IMR-90 (cell line): Measurements from ENCODE around the gene ROGDI. TPM values are rescaled to one million over a fixed set of nuclear protein-coding genes. Genes with fewer than 3 reads are reported as not detected.

Experiments used
- ATAC-seq: fragments of 200-7000 bp; cut with Tn5 transposase; 2 replicates; pipeline ENCODE4 v1.9.1; 2020; ENCODE audit warnings: low read depth, mild to moderate bottlenecking, moderate library complexity
- BruUV-seq: library from RNA; stranded (reverse); fragments of 400-500 nt; replicated peaks from 2 replicates; lab custom pipeline; 2021; lab: Mats Ljungman, UMichigan
- CTCF ChIA-PET: fragments of 300-600 bp; formaldehyde crosslinking; extraction: SDS; loops from one replicate; lab custom pipeline; 2021; ENCODE audit warnings: antibody characterized with exemption; lab: Yijun Ruan, JAX
- POLR2A ChIA-PET: fragments of 300-600 bp; sonication (Branson Sonifier 250); formaldehyde crosslinking; loops from one replicate; lab custom pipeline; 2022; ENCODE audit warnings: antibody characterized with exemption; ENCODE audit not compliant: unreplicated experiment; lab: Charles Lee
- DNase-seq: peaks from one replicate; pipeline ENCODE4 v3.0.0; 2013
- H2AFZ ChIP-seq: replicated peaks from 2 replicates; pipeline ENCODE3; 2013; ENCODE audit warnings: low read length, mild to moderate bottlenecking; ENCODE audit not compliant: poor library complexity
- H2AK5ac ChIP-seq: 2 replicates; pipeline ENCODE4 v1.6.1; 2013; ENCODE audit warnings: low read depth, low read length, inconsistent platforms
- H2AK9ac ChIP-seq: replicated peaks from 2 replicates; pipeline ENCODE3; 2013; ENCODE audit warnings: mild to moderate bottlenecking, low read depth, low read length, moderate library complexity; ENCODE audit not compliant: poor library complexity
- H2BK120ac ChIP-seq: 2 replicates; pipeline ENCODE4 v1.6.1; 2013; ENCODE audit warnings: low read depth, low read length, inconsistent platforms
- H2BK15ac ChIP-seq: 3 replicates; pipeline ENCODE4 v1.6.1; 2013; ENCODE audit warnings: low read depth, low read length, inconsistent platforms
- H2BK20ac ChIP-seq: 2 replicates; pipeline ENCODE4 v1.6.1; 2013; ENCODE audit warnings: low read depth, mild to moderate bottlenecking, inconsistent platforms, low read length, moderate library complexity
- H2BK5ac ChIP-seq: 2 replicates; pipeline ENCODE4 v1.6.1; 2013; ENCODE audit warnings: mild to moderate bottlenecking, low read depth, low read length, inconsistent platforms; ENCODE audit not compliant: poor library complexity, severe bottlenecking
- H3K14ac ChIP-seq: replicated peaks from 2 replicates; pipeline ENCODE4 v1.6.1; 2013; ENCODE audit warnings: low read depth, low read length, inconsistent platforms
- H3K18ac ChIP-seq: 2 replicates; pipeline ENCODE4 v1.6.1; 2013; ENCODE audit warnings: low read depth, low read length, control low read depth
- H3K23ac ChIP-seq: 2 replicates; pipeline ENCODE4 v1.6.1; 2013; ENCODE audit warnings: low read depth, low read length, inconsistent platforms
- H3K27ac ChIP-seq: 2 replicates; pipeline ENCODE4 v1.5.1; 2013; ENCODE audit warnings: mild to moderate bottlenecking, control low read depth, low read length; ENCODE audit not compliant: insufficient read depth
- H3K27me3 ChIP-seq: 2 replicates; pipeline ENCODE4 v1.6.1; 2013; ENCODE audit warnings: low read length; ENCODE audit not compliant: control insufficient read depth, insufficient read depth
- H3K36me3 ChIP-seq: 2 replicates; pipeline ENCODE4 v1.6.1; 2013; ENCODE audit warnings: low read length, mixed read lengths; ENCODE audit not compliant: control insufficient read depth, insufficient read depth
- H3K4ac ChIP-seq: 2 replicates; pipeline ENCODE4 v1.6.1; 2013; ENCODE audit warnings: low read depth, low read length, inconsistent platforms
- H3K4me1 ChIP-seq: 2 replicates; pipeline ENCODE4 v1.6.1; 2013; ENCODE audit warnings: low read length, mixed read lengths; ENCODE audit not compliant: control insufficient read depth, insufficient read depth
- H3K4me2 ChIP-seq: 2 replicates; pipeline ENCODE4 v1.6.1; 2013; ENCODE audit warnings: low read depth, mild to moderate bottlenecking, control low read depth, low read length, moderate library complexity
- H3K4me3 ChIP-seq: 2 replicates; pipeline ENCODE4 v1.5.1; 2013; ENCODE audit warnings: low read depth, mild to moderate bottlenecking, control low read depth, low read length, moderate library complexity; ENCODE audit not compliant: insufficient read depth
- H3K56ac ChIP-seq: 2 replicates; pipeline ENCODE4 v1.6.1; 2013; ENCODE audit warnings: low read length, inconsistent platforms; ENCODE audit not compliant: insufficient read depth; ENCODE audit errors: extremely low read depth
- H3K79me1 ChIP-seq, 2 experiments: 2 replicates each; pipeline ENCODE4 v1.6.1; 2013; ENCODE audit warnings: low read length in 2 of 2, inconsistent platforms in 1 of 2, low read depth in 1 of 2
- H3K9ac ChIP-seq: 2 replicates; pipeline ENCODE4 v1.6.1; 2013; ENCODE audit warnings: low read depth, low read length, control low read depth
- H3K9me1 ChIP-seq: 2 replicates; pipeline ENCODE4 v1.6.1; 2013; ENCODE audit warnings: low read length, inconsistent platforms; ENCODE audit not compliant: insufficient read depth
- H3K9me3 ChIP-seq: 2 replicates; pipeline ENCODE4 v1.6.1; 2013; ENCODE audit warnings: low read length; ENCODE audit not compliant: control insufficient read depth, insufficient read depth
- H4K20me1 ChIP-seq: 2 replicates; pipeline ENCODE4 v1.6.1; 2013; ENCODE audit warnings: low read length, inconsistent platforms; ENCODE audit not compliant: insufficient read depth
- H4K5ac ChIP-seq: 2 replicates; pipeline ENCODE4 v1.6.1; 2013; ENCODE audit warnings: mild to moderate bottlenecking, low read depth, low read length, control low read depth
- H4K8ac ChIP-seq, 2 experiments: 2 replicates each; pipeline ENCODE4 v1.6.1; 2013; ENCODE audit warnings: low read depth in 2 of 2, low read length in 2 of 2, control low read depth in 1 of 2, inconsistent platforms in 1 of 2
- H4K91ac ChIP-seq: 2 replicates; pipeline ENCODE4 v1.6.1; 2013; ENCODE audit warnings: low read depth, low read length, inconsistent platforms; ENCODE audit not compliant: insufficient read depth
- BHLHE40 ChIP-seq: fragments of 150-350 bp; IDR thresholded peaks from 2 replicates; pipeline ENCODE4 v1.6.1; 2016; ENCODE audit warnings: mild to moderate bottlenecking, low read depth, low read length
- CEBPB ChIP-seq: IDR thresholded peaks from 2 replicates; pipeline ENCODE4 v1.6.1; 2012; ENCODE audit warnings: low read depth, low read length, improper control_type of control experiment
- CHD1 ChIP-seq: IDR thresholded peaks from 2 replicates; pipeline ENCODE4 v1.6.1; 2012; ENCODE audit warnings: low read depth, low read length, improper control_type of control experiment
- CTCF ChIP-seq: conservative IDR thresholded peaks from 2 replicates; pipeline ENCODE4 v1.5.1; 2012; ENCODE audit warnings: mild to moderate bottlenecking, low read depth, low read length, improper control_type of control experiment
- ELK1 ChIP-seq: fragments of 150-350 bp; IDR thresholded peaks from 2 replicates; pipeline ENCODE4 v1.6.1; 2016; ENCODE audit warnings: low read depth, mild to moderate bottlenecking, low read length, moderate library complexity, borderline replicate concordance
- FOS ChIP-seq: fragments of 150-350 bp; IDR thresholded peaks from 2 replicates; pipeline ENCODE4 v1.6.1; 2016; ENCODE audit warnings: low read depth, low read length
- MAFK ChIP-seq: IDR thresholded peaks from 2 replicates; pipeline ENCODE4 v1.6.1; 2012; ENCODE audit warnings: low read depth, low read length, improper control_type of control experiment
- MAZ ChIP-seq: IDR thresholded peaks from 2 replicates; pipeline ENCODE4 v1.6.1; 2012; ENCODE audit warnings: low read depth, mild to moderate bottlenecking, low read length, improper control_type of control experiment, moderate library complexity, borderline replicate concordance
- MXI1 ChIP-seq: IDR thresholded peaks from 2 replicates; pipeline ENCODE4 v1.6.1; 2012; ENCODE audit warnings: low read depth, mild to moderate bottlenecking, low read length, moderate library complexity, borderline replicate concordance
- NFE2L2 ChIP-seq: fragments of 150-350 bp; IDR thresholded peaks from 2 replicates; pipeline ENCODE4 v1.6.1; 2016; ENCODE audit warnings: low read depth, mild to moderate bottlenecking, low read length
- POLR2A ChIP-seq: IDR thresholded peaks from 2 replicates; pipeline ENCODE4 v1.6.1; 2012; ENCODE audit warnings: mild to moderate bottlenecking, low read depth, low read length
- RAD21 ChIP-seq: IDR thresholded peaks from 2 replicates; pipeline ENCODE4 v1.6.1; 2012; ENCODE audit warnings: low read length, improper control_type of control experiment
- RCOR1 ChIP-seq: IDR thresholded peaks from 2 replicates; pipeline ENCODE4 v1.6.1; 2012; ENCODE audit warnings: mild to moderate bottlenecking, low read length, improper control_type of control experiment; ENCODE audit not compliant: insufficient replicate concordance
- RFX5 ChIP-seq: IDR thresholded peaks from 2 replicates; pipeline ENCODE4 v1.8.0; 2012; ENCODE audit warnings: low read depth, mild to moderate bottlenecking, low read length, moderate library complexity
- SMC3 ChIP-seq: fragments of 150-350 bp; IDR thresholded peaks from 2 replicates; pipeline ENCODE4 v1.6.1; 2016; ENCODE audit warnings: low read depth, mild to moderate bottlenecking, antibody characterized with exemption, low read length, moderate library complexity
- USF2 ChIP-seq: fragments of 150-350 bp; IDR thresholded peaks from 2 replicates; pipeline ENCODE4 v1.6.1; 2017; ENCODE audit warnings: mild to moderate bottlenecking, antibody characterized with exemption, low read length, low read depth
- WGBS, 2 experiments: methylation state at CpG; one replicate each; pipeline versions ENCODE4 v1.1.5 to v1.1.7; 2013; ENCODE audit warnings: missing lambda C conversion rate in 2 of 2; ENCODE audit not compliant: insufficient read length in 1 of 2; ENCODE audit errors: extremely low coverage in 2 of 2; 5-methylcytosine and 5-hydroxymethylcytosine counted together
- dilution Hi-C: fragments of 300-500 bp; cut with HindIII; formaldehyde crosslinking; loops from one replicate; pipeline ENCODE4 v1.14.3; 2018; ENCODE audit warnings: low sequenced_read_pairs; ENCODE audit not compliant: unreplicated experiment
- in situ Hi-C: fragments of 300-500 bp; cut with MboI; formaldehyde crosslinking; loops from 3 replicates; pipeline ENCODE4 v1.14.3; 2019; ENCODE audit warnings: low sequenced_read_pairs, inconsistent platforms, mixed read lengths
- intact Hi-C: fragments of 100-400 bp; cut with micrococcal nuclease; formaldehyde crosslinking; loops from 2 replicates; pipeline ENCODE4 v1.10.0; 2022
- polyA plus RNA-seq, 3 experiments: library from polyadenylated mRNA; depleted of rRNA; stranded (reverse); fragments of >200 nt; gene quantifications; 2 replicates each; pipeline ENCODE4 v1.2.3, GENCODE V29; 2012; ENCODE audit warnings: low replicate concordance in 1 of 3
- total RNA-seq: library from RNA; depleted of rRNA; stranded (reverse); fragments of >200 nt; gene quantifications from 2 replicates; pipeline ENCODE4 v1.2.3, GENCODE V29; 2012

The ROGDI gene
- total and polyA plus RNA-seq, 2 of the 4 experiments (the other 2 are of a cell fraction) = 13.6 to 27.1 TPM

GRCh38 chr16:4747906-4748681 is 54.3 kb downstream of the ROGDI start:
- no peak overlapping the region for H2BK15ac ChIP-seq
- 0 out of 4 replicates have a peak, but pooled peaks cover 0 to 4% of the 10 kb centered on the region in 2 experiments for H3K79me1 ChIP-seq
- H2AK9ac ChIP-seq = no peak overlapping the region
- no peak overlapping the region for H3K4me3 ChIP-seq
- no peak overlapping the region for H2BK20ac ChIP-seq
- H3K9ac ChIP-seq = no peak overlapping the region
- ATAC-seq = no peak
- in situ Hi-C loops = no loop called here
- no peak for DNase-seq
- dilution Hi-C loops = no loop called here
- H3K23ac ChIP-seq = no peak overlapping the region
- H3K36me3 ChIP-seq = peaks cover 26% of the 10 kb centered on the region
- no peak overlapping the region for H3K4me2 ChIP-seq
- H3K14ac ChIP-seq = no peak overlapping the region
- H4K91ac ChIP-seq = no peak overlapping the region
- H3K9me3 ChIP-seq = no peaks in the 10 kb centered on the region
- no peak overlapping the region for H4K8ac ChIP-seq
- H2AFZ ChIP-seq = no peak overlapping the region
- TF ChIP-seq MAFK = no peak
- no peak for TF ChIP-seq BHLHE40
- TF ChIP-seq ELK1 = no peak
- no peak for TF ChIP-seq RFX5
- no peak for TF ChIP-seq SMC3
- no peak for TF ChIP-seq RCOR1
- no peak for TF ChIP-seq RAD21
- no peak for TF ChIP-seq MAZ
- TF ChIP-seq CHD1 = no peak
- TF ChIP-seq USF2 = no peak
- TF ChIP-seq CTCF = no peak
- no peak for TF ChIP-seq FOS
- no peak for TF ChIP-seq NFE2L2
- no peak for TF ChIP-seq MXI1
- TF ChIP-seq POLR2A = no peak
- TF ChIP-seq CEBPB = no peak
- intact Hi-C loops = no loop called here
- POLR2A ChIA-PET = no interaction called here
- no peaks in the 10 kb centered on the region for H4K20me1 ChIP-seq
- no peak overlapping the region for H3K18ac ChIP-seq
- H3K9me1 ChIP-seq = no peaks in the 10 kb centered on the region
- no peak overlapping the region for H3K4ac ChIP-seq
- H2AK5ac ChIP-seq = no peak overlapping the region
- BruUV-seq = no TSS peak
- H2BK120ac ChIP-seq = no peak overlapping the region
- H3K27ac ChIP-seq = no peak overlapping the region
- H3K4me1 ChIP-seq = no peaks in the 10 kb centered on the region
- H2BK5ac ChIP-seq = no peak overlapping the region
- no peak overlapping the region for H3K56ac ChIP-seq
- H4K5ac ChIP-seq = no peak overlapping the region
- no peaks in the 10 kb centered on the region for H3K27me3 ChIP-seq
- 88% methylated on average over 5 of the region's 14 CpGs; no CpG with 5 or more reads in 1 of the 2 experiments for WGBS, 2 experiments
- CTCF ChIA-PET = no interaction called here
